Activated T-cell treated with anti-CD3 and anti-CD28 coated beads for 48 hours (primary cell): ENCODE data around the gene HSDL1.
"Not testable (repeated sequence)": the region's sequence is repeated elsewhere in the genome, so short reads cannot be mapped to it uniquely, and the experiment has no call there.

Experiments
- DNase-seq: peaks from one replicate; pipeline ENCODE4 v3.0.0-alpha.2; 2020; ENCODE audit warnings: low read depth

Gene HSDL1

DNA sequence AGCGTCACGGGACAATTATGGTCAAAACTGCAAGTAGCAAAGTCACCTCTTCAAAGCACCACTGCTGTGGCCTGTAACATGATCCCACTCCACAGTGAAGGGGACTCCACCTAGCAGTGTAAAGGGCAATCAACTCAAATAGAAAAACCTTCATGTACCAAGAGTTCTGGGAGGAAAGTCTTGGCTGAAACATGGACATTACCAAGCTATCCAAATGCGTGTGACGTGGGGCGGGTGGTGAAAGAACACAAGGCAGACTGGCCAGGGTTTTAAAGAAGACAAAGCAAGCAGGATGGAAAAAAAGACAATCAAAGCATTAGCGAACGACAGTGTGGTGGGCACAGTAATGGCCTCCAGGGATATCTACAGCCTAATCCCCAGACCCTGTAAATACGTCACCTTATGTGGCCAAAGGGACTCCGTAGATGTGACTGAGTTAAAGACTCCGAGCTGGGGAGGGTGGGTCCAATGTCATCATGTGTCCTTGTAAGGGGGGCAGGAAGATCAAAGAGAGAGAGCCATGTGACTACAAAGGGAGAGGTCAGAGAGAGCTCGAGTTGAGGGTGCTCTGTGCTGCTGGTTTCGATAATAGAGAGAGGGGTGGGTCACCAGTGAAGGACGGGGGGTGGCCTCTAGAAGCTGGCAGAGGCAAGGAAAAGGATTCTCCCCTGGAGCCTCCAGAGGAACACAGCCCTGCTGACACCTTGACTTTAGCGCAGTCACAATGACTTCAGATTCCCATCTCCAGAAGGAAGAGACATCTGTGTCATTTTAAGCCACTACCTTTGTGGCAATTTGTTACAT, 6.0 kb downstream of the HSDL1 start:
- no peak for DNase-seq

DNA sequence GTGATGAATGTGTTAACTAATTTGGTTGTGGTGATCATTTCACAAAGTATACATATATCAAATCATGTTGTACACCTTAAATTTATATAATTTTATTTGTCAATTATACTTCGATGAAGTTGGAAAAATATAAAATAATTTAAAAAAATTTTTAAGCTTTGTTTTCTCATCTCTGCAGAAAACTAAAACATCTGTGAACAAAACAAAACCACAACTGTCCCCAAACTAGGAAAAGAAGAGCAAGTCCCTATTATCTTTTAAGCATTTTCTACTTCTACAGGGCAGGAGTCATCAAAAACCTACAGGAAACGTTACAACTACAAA, 6.5 kb downstream of the HSDL1 start:
- DNase-seq: no peak

DNA sequence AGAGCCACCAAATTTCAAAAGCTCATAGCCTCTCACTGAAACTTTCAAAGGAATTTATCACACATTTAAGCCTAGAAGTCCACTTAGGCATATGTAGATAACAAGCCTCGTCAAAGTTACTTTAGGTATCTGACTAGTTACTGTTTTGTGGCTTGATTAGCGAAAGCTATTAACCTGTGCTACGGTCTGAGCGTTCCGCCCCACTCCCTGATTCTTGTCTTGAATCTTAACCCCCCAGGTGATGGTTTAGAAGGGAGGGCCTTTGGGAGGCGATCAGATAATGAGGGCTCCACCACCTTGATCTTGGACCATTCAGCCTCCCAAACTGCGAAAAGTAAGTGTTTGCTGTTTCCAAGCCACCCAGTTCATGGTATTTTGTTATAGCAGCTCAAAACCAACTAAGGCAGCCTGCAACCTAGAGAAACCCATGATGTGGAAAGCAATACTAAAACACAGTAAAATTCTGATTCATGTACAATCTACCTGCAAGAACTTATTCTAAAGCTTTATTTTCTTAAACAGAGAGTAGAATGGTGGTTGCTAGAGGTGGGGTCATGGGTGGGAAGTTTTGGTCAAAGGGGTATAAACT, 7.1 kb downstream of the HSDL1 start:
- DNase-seq: no peak

DNA sequence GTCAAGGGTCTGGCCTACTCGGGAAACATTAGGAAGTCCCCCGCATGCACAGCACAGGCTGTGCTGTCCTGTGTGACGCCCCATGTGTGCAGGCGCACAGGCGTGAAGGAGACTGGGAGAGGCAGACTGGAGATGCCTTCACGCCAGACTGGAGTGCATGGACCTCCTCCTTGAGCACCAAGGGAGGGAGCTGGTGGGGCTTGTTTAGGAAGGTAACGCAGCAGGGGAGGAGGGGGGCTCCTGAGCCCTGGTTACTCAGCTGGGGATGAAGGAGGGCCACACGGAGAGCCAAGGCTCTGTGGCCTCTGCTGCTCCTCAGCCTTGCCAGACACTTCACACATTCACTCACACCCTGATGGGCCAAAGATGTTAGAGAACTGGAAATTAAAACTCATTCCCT, 7.7 kb downstream of the HSDL1 start:
- no peak for DNase-seq

DNA sequence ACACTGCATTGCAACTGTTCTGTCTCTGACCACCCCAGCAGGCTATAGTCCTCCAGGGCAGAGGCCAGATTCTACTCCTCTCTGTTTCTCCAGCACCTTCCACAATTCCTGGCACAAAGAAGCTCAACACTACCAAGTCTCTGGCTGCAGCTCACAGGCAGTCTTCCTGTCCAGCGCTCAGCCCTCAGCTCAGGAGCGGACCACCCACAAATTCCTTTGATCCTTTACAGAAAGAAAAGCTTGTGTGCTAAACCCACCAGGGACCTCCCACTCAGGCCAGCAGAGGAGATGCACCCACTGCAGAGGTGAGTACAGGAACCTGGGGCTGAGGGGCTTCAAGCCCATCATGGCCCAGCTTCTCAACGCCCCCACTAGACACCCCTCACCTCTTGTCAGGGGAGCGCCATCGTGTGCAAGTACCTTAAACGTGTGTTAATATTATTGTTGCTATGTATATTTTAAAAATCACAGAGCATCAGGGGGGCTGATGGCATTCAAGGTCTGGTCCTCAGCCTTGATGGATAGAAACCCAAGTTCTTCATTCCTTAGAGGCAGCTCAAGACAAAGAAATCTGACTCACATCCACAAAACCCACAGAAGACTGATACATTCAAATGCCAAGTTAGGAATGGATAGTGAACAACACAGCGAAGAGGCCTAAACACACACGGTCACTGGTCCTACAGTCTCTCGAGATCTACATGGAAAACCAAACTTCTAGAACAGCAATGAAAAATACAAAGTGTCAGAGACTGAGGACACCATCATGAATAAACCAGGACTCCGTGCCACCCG, 8.4 kb downstream of the HSDL1 start:
- no peak for DNase-seq

DNA sequence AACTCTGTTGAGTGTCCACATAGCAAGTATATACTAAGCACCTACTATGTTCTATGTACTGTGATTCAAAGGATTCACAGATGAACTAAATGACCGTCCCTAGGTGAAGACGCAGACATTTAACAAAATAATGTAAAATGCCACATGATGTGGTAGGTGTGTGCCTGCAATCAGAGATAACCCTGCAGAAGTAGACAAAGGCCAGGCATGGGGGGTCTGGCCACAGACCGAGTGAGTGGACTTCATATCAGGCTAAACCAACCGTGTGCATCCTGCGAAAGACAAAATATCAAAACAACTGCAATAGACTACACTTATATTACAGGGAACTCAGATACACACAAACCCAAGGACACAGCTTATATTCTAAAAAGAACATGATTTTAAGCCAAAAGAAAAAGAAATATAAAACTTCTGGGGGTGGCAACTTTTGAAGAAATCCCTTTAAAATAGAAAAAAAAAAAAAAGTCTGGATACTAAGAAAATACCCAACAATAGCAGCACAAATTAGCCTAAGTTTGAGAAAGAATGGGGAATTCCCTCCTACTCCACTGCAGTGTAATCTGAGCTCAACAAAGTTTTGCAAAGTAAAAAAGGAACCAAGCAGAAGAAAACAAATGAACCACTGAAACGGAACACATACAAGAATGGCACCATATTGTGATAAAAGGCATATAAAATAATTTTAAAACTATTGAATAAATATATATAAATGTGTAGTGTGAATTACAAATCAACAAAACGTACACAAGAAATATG, 12.3 kb downstream of the HSDL1 start:
- DNase-seq: no peak

DNA sequence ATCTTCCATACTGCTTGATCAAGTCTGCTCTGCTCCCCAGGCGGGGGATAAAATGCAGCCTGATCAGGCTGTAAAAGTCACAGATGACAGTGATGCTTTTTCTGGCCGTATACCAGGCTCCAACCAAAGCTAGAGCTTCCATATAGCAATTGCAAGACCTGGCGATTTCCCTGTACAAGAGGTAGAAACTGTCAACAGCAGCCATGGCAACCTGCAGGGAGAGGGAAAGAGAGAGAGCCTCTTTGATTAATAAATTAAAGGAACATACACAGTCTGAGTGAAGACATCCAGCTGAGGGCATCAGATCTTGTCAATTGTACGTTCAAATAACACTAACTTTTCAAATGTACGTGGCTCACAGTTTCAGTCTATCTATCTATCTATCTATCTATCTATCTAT, 13.9 kb downstream of the HSDL1 start:
- DNase-seq: no peak

DNA sequence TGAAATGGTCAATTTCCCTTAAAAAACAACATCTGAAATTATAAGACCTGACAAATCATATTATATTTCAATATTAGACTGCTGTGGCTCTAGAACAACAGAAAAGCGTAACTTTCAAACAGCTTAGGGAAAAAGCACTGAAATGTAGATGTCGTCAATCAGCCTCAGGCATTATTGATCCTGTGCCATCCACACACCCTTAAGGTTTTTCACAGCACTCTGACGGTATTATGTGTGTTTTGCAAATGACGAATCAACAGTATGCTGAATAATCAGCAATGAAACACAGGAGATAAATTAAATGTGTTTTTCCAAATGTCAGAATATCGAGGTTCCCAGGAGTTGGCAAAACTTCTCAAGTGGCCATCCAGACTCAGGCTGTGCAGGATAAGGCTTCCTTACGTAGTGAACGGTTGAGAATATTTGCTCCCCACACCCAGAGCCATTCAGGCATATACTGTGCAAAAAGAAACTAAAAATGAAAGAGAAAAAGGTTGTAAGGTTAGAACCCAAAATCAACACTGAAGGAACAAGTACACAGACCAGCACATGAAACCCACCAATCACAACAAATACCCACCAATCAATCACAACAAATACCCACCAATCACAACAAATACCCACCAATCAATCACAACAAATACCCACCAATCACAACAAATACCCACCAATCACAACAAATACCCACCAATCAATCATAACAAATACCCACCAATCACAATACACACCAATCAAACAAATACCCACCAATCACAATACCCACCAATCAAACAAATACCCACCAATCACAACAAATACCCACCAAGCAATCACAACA, 20.5 kb downstream of the HSDL1 start:
- DNase-seq: no peak

DNA sequence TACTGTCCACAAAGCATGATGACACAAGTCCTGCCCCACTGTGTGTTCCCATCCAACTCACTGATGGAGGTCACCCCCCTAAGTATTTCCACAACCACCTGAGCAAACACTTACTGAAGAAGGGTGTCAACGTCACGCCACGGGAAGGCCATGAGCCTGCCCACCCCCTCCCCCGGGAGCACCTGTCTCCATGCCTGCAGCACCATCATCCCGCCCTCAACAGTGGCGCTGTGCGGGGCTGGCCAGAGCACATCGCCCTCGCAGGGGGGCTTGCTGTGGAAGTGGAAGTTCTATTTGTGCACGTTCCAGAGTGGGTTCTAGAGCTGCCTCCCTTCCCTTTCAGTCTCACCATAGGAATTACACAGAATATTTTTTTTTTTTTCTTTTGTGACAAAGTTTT, 24.0 kb downstream of the HSDL1 start:
- DNase-seq: no peak

DNA sequence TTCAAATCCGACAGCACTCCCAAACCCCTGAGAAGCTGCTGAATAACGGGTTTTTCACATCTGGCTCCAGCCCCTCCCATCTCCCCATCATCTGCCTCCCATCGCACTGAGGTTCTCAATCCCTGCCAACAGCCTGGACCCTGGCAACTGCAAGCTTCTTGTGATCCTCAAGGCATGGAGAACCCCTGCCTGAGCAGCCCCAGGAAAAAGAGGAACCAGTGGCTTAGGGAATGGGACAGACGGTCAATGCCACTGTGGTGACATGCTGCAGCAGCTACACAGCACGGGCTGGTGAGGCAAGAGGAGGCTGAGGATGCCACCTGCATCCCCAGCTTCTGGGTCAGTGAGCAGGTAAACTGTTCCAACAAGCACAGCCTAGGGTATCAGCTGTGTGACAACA, 25.0 kb downstream of the HSDL1 start:
- DNase-seq: no peak

DNA sequence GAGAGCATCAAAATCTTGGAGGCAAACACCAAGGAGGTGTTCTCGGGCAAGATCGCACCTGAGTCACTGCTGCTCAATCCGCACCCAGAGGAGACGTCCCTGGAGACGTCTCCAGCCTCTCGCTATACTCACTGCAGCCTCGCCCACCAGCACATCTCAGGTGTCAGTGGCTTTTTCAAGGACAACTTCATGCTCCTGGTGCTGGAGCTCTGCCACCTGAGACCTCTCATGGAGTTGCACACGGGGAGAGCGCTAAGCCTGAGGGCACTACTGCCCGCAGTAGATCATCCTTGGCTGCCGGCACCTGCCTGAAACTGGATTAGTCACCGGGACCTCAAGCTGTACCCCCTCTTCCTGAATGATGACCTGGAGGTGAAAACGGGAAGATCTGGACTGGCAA, 25.6 kb downstream of the HSDL1 start:
- no peak for DNase-seq

DNA sequence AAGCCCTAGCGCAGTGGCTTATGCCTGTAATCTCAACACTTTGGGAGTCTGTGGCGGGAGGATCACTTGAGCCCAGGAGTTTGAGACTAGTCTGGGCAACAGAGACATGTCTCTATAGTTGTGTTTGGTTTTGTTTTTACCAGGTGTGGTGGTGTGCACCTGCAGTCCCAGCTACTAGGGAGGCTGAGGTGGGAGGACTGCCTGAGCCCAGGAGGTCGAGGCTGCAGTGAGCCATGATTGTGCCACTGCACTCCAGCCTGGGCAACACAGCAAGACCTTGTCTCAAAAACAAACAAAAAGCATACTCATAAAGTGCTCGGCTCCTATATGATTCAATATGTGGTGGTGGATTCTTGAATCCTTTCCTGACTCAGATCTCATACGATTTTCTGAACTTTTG, 26.7 kb downstream of the HSDL1 start:
- not testable (repeated sequence) for DNase-seq

DNA sequence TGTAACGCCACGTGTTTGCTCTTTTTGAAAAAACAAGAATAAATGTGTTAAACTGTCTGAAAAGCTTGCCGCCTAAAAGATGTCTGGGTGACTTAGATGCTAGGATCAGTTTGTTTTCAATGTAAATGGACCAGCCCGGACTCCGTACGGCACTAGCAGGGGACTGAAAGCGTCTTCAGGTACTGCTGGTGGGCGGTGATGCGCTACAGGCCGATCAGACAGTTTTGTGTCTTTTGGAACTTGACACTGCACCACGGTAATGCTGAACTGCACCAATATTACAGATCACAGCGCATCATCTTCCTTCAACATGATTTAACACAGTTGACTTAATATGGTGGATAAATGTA, 27.5 kb downstream of the HSDL1 start:
- DNase-seq: no peak

DNA sequence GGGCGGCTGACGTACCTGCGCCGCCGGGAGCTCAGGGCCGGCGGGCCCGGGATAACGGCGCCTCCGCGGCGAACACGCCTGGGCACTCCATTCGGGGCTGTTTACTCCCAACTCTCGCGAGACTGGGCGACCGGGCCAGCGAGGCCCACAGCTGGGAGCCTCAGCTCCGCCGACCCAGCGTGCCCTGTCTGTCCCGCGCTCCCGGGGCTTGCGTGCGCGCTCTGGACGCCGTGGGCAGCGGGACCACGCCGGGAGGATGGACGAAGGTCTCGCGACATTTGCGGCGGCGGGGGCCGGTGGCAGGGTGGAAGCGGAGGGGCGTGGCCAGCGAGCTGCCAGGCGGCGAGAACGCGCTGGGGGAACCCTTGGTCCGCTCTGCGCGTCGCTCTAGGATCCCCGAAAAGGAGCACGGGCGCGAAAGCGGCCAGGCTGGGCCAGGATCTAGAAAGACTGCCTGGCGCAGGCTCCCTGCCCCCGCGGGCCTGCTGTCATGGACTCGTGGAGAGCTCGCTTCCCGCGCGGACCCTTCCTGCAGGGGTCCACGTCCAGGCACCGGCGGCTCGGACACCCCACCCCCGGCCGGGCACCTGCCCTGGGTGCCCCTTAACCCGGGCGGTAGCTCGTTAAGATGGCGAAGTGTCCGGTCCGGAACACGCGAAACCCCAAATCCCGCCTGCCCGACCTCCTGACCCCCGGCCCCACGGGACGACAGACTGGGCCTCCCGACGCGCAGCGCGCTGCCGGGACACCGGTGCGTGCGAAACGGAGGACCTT, 28.1 kb downstream of the HSDL1 start, which contains the start of gene MBTPS1:
Gene MBTPS1, minus strand, starts transcription at position 223 of the 774 bp plus-strand sequence. CDS start 15,159 bp downstream, outside the sequence.
- peak; percentile 99 for DNase-seq

DNA sequence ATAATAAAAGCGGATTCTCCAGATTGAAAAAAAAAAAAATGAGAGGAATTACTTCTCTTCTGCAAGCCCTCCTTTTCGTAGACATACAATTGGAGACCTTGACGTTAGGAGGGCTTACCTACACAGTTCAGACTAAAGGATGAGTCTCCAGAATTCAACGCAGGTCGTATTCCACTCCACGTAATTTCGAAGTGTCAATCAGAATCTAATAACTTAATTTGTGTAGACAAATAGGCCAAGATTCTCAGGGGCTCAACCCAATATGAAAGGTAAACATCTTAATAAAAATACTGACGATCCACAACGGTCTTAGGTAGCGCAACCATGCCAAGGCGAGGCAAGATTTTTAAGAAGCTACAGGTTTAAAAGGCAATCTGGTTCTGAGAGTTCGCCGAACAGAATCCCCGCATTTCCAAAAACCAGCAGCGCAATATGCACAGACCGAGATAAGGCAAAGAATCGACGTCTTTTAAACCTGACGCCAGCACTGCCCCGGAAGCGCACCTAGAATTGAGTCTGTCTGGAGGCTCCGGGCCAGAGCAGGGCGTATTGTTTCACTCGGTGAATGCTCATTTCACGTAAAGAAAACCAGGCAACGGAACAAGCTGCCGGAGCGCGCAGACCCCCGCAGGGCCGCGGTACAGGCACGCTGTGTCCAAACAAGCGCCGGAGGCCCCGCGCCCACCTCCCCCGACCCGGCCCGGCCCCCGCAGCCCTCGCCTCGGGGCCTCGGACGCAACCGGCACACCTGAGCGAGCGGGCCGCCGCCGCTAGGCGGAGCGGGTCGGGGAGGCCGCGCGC, 28.9 kb downstream of the HSDL1 start:
- no peak for DNase-seq

DNA sequence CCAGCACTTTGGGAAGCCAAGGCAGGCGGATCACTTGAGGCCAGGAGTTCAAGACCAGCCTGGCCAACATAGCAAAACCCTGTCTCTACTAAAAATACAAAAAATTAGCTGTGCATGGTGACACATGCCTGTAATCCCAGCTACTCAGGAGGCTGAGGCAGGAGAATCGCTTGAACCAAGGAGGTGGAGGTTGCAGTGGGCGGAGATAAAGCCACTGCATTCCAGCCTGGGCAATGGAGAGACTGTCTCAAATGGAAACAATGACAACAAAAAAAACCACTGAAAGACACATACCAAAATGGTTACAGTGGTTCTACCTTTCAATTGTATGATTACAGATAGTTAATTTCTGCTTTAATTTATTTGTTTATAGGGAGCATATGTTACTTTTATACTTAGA, 33.0 kb downstream of the HSDL1 start:
- peak; percentile 31 for DNase-seq

DNA sequence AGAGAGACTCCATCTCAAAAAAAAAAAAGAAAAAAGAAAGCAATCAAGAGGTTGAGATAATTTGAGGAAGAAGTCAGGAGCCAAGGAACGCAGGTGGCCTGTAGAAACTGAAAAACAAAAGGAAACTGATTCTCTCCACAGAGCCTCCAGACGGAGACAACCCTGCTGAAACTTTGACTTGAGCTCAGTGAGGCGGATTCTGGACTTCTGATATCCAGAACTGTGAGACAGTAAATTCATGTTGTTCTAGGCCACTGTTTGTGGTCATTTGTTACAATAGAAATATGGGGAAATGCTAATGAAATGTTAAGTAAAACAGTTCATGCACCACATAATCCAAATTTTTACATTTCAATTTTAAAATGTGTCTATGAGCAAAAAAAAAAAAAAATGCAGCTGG, 33.5 kb downstream of the HSDL1 start:
- no peak for DNase-seq

DNA sequence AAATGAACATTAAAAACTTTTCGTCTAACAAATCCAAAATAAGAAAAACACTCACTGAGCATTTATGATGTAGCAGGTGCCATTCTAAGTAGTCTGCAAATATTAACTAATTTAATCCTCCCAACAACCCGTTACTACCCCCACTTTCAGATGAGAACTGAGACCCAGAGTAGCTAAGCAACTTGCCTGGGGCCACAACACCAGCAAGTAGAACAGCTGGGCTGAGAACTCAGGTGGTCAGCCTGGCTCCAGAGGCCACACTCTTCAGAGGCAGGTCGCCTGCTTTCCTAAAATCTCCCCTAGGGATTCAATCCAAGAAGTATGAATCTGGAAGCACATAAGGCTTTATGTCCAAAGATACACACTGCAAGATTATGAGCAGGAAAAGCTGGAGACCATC, 34.5 kb downstream of the HSDL1 start:
- no peak for DNase-seq

DNA sequence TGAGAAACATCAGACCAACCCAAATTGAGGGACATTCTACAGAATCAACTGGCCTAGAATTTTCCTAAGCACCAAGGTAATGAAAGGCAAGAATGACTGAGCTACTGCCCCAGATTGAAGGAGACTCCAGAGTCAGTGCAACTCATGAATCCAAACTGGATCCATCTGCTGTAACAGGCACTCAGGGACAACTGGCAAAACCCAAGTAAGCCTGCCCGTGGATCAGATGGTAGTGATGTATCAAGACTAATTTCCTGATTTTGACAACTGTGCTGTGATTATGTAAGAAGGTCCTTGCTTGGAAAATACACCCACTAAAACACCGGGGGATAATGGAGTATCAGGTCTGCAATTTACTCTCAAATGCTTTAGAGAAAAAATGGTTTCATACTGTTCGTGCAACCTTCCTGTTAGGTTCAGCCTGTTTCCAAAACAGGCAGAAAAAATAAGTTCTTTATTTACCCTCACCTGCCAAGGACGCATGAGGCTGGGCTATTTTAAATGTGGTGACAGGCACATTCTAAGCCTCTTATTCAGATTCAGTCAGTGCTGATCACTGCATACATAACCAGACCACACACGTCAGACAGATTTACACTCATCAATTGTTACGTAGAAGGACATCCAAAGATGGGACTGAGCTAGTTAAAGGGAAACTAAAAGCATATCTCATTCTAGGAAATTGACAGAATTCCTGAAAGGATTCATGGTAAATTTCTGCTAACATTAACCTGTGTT, 35.2 kb downstream of the HSDL1 start:
- no peak for DNase-seq
